Liver (tissue), 9 donors: ENCODE measurements around the gene HDDC2. TPM values are rescaled to one million over a fixed set of nuclear protein-coding genes. Genes with fewer than 3 reads are reported as not detected.

Experiments used
- DNase-seq: peaks from one replicate; pipeline ENCODE4 v3.0.0-alpha.2; 2017; ENCODE audit warnings: low spot score
- H3K27ac ChIP-seq, 2 donors: one replicate each; pipeline ENCODE4 v1.7.0; 2013; ENCODE audit warnings: inconsistent platforms in 2 of 2, low read length in 2 of 2, control low read depth in 1 of 2, low read depth in 1 of 2, mild to moderate bottlenecking in 1 of 2
- H3K27me3 ChIP-seq, 4 donors: one replicate each; pipeline versions ENCODE4 v1.6.1 to v1.7.0; 2013; ENCODE audit warnings: low read length in 3 of 4, inconsistent platforms in 1 of 4, mild to moderate bottlenecking in 1 of 4, moderate library complexity in 1 of 4; ENCODE audit not compliant: control insufficient read depth in 4 of 4, insufficient read depth in 4 of 4
- H3K36me3 ChIP-seq, 4 donors: one replicate each; pipeline versions ENCODE4 v1.6.1 to v1.7.0; 2013; ENCODE audit warnings: low read length in 3 of 4, mild to moderate bottlenecking in 3 of 4, low read depth in 1 of 4, moderate library complexity in 1 of 4; ENCODE audit not compliant: control insufficient read depth in 4 of 4, insufficient read depth in 3 of 4
- H3K4me1 ChIP-seq, 4 donors: one replicate each; pipeline versions ENCODE4 v1.6.1 to v1.7.0; 2013; ENCODE audit warnings: low read length in 3 of 4, mild to moderate bottlenecking in 3 of 4, moderate library complexity in 1 of 4; ENCODE audit not compliant: control insufficient read depth in 4 of 4, insufficient read depth in 4 of 4
- H3K4me3 ChIP-seq, 3 donors: one replicate each; pipeline versions ENCODE4 v1.6.1 to v1.7.0; 2013; ENCODE audit warnings: low read length in 3 of 3, control low read depth in 1 of 3, low read depth in 1 of 3, mild to moderate bottlenecking in 1 of 3
- H3K9ac ChIP-seq, 2 donors: one replicate each; pipeline ENCODE4 v1.7.0; 2013; ENCODE audit warnings: low read length in 2 of 2, mild to moderate bottlenecking in 2 of 2, moderate library complexity in 2 of 2, control low read depth in 1 of 2, low read depth in 1 of 2
- H3K9me3 ChIP-seq, 4 donors: one replicate each; pipeline versions ENCODE4 v1.6.1 to v1.7.0; 2013; ENCODE audit warnings: low read length in 3 of 4; ENCODE audit not compliant: control insufficient read depth in 4 of 4
- ATF3 ChIP-seq: IDR thresholded peaks from 2 replicates; pipeline ENCODE4 v1.6.1; 2016; ENCODE audit warnings: antibody characterized with exemption
- EGR1 ChIP-seq, 2 donors: IDR thresholded peaks; 2 replicates each; pipeline ENCODE4 v1.6.1; 2016 to 2018; ENCODE audit warnings: antibody characterized with exemption in 2 of 2, low read depth in 2 of 2
- FOXA1 ChIP-seq: IDR thresholded peaks from 2 replicates; pipeline ENCODE4 v1.6.1; 2016; ENCODE audit warnings: antibody characterized with exemption
- FOXA2 ChIP-seq: IDR thresholded peaks from 2 replicates; pipeline ENCODE4 v1.6.1; 2016; ENCODE audit warnings: antibody characterized with exemption
- GABPA ChIP-seq, 2 donors: IDR thresholded peaks in 1 of 2; conservative IDR thresholded peaks in 1 of 2; 2 replicates each; pipeline ENCODE4 v1.6.1; 2016; ENCODE audit warnings: antibody characterized with exemption in 2 of 2, mild to moderate bottlenecking in 1 of 2, moderate library complexity in 1 of 2
- HNF4A ChIP-seq, 2 donors: conservative IDR thresholded peaks; 2 replicates each; pipeline ENCODE4 v1.6.1; 2016; ENCODE audit warnings: antibody characterized with exemption in 2 of 2, mild to moderate bottlenecking in 2 of 2
- JUND ChIP-seq, 2 donors: IDR thresholded peaks; 2 replicates each; pipeline ENCODE4 v1.6.1; 2016; ENCODE audit warnings: antibody characterized with exemption in 2 of 2
- NR2F2 ChIP-seq: IDR thresholded peaks from 2 replicates; pipeline ENCODE4 v1.6.1; 2016; ENCODE audit warnings: antibody characterized with exemption
- RAD21 ChIP-seq, 2 donors: IDR thresholded peaks; 2 replicates each; pipeline ENCODE4 v1.6.1; 2016; ENCODE audit warnings: antibody characterized with exemption in 2 of 2, mild to moderate bottlenecking in 2 of 2
- REST ChIP-seq: IDR thresholded peaks from 2 replicates; pipeline ENCODE4 v1.6.1; 2016; ENCODE audit warnings: antibody characterized with exemption, mild to moderate bottlenecking
- RXRA ChIP-seq, 2 donors: IDR thresholded peaks; 2 replicates each; pipeline ENCODE4 v1.6.1; 2017 to 2018; ENCODE audit warnings: antibody characterized with exemption in 2 of 2, mild to moderate bottlenecking in 1 of 2
- SP1 ChIP-seq: IDR thresholded peaks from 2 replicates; pipeline ENCODE4 v1.6.1; 2018; ENCODE audit warnings: antibody characterized with exemption, mild to moderate bottlenecking
- TAF1 ChIP-seq: conservative IDR thresholded peaks from 2 replicates; pipeline ENCODE4 v1.6.1; 2016; ENCODE audit warnings: antibody characterized with exemption, mild to moderate bottlenecking
- ZBTB33 ChIP-seq: IDR thresholded peaks from 2 replicates; pipeline ENCODE4 v1.6.1; 2016; ENCODE audit warnings: antibody characterized with exemption
- WGBS: extraction: QIAGEN DNeasy Blood & Tissue Kit; methylation state at CpG from one replicate; pipeline ENCODE4 v1.1.7; 2013; 5-methylcytosine and 5-hydroxymethylcytosine counted together
- polyA plus RNA-seq, 2 donors: library from polyadenylated mRNA; stranded (reverse) in 1 of 2; unstranded in 1 of 2; fragments of 200-250 nt in 1 of 2; fragments of >200 nt in 1 of 2; fragmentation: Nextera tagmentation in 1 of 2; extraction: Ambion mirVana in 1 of 2; gene quantifications; one replicate each; pipeline versions ENCODE4 v1.2.1 to v1.2.3, GENCODE V29; 2013 to 2015
- total RNA-seq, 2 donors: library from RNA; depleted of rRNA; stranded (reverse); fragments of >200 nt; gene quantifications; one replicate each; pipeline ENCODE4 v1.2.3, GENCODE V29; 2014
- donor health status: healthy.
- donor health status: healthy.
- donor health status: healthy.
- donor health status: healthy.
- donor health status: healthy.

HDDC2 gene
- total and polyA plus RNA-seq, 4 donors = 8.8 to 21.0 (median 11.8) TPM

GRCh38 chr6:125257351-125257750 lies 44.4 kb downstream of the HDDC2 start:
- Histone ChIP-seq H3K4me1 (no peaks in the 10 kb centered on the region), H3K9me3 (no peaks in the 10 kb centered on the region), H3K27me3 (no peaks in the 10 kb centered on the region), H3K9ac (no peak overlapping the region), H3K36me3 (peaks cover 0 to 6% (median 0%) of the 10 kb centered on the region in 4 donors), H3K27ac (no peak overlapping the region), H3K4me3 (no peak overlapping the region)
- TF ChIP-seq REST = no peak
- TF ChIP-seq ATF3 = no peak
- DNase-seq = no peak
- WGBS = 94% methylated on average over 3 of the region's 3 CpGs

- Histone ChIP-seq H3K4me1 (no peaks in the 10 kb centered on the region), H3K4me3 (no peak overlapping the region), H3K27me3 (no peaks in the 10 kb centered on the region), H3K9ac (no peak overlapping the region), H3K9me3 (no peaks in the 10 kb centered on the region), H3K27ac (no peak overlapping the region), H3K36me3 (peaks cover 0 to 6% (median 1%) of the 10 kb centered on the region in 4 donors)
- DNase-seq = no peak
- no peak for TF ChIP-seq REST
- whole genome bisulfite sequencing = 80% methylated on average over 3 of the region's 3 CpGs
These were observed 46.6 kb downstream of the HDDC2 start for GRCh38 chr6:125255201-125255600.

GRCh38 chr6:125254321-125254720 lies 47.4 kb downstream of the HDDC2 start:
- Histone ChIP-seq H3K9ac (no peak overlapping the region), H3K36me3 (peaks cover 0 to 6% (median 1%) of the 10 kb centered on the region in 4 donors), H3K4me1 (no peaks in the 10 kb centered on the region), H3K27ac (no peak overlapping the region), H3K9me3 (no peaks in the 10 kb centered on the region), H3K27me3 (no peaks in the 10 kb centered on the region), H3K4me3 (no peak overlapping the region)
- 98% methylated on average over 3 of the region's 3 CpGs for WGBS
- DNase-seq = no peak
- TF ChIP-seq RXRA (IDR thresholded peaks at IDR 0.05) (no peak), REST (no peak), SP1 (no peak), EGR1 (IDR thresholded peaks at IDR 0.05; ENCODE audit: low read depth in 2 of 2) (no peak), ZBTB33 (no peak), NR2F2 (no peak), GABPA (IDR thresholded peaks at IDR 0.05 in 1 of 2, conservative IDR thresholded peaks at IDR 0.05 in 1 of 2) (no peak), RAD21 (IDR thresholded peaks at IDR 0.05) (no peak), HNF4A (conservative IDR thresholded peaks at IDR 0.05) (no peak), FOXA1 (no peak), JUND (IDR thresholded peaks at IDR 0.05) (no peak), FOXA2 (no peak), TAF1 (no peak), ATF3 (no peak)
